ENCODE data around the gene ISY1. TPM values are rescaled to one million over a fixed set of nuclear protein-coding genes. Genes with fewer than 3 reads are reported as not detected.
"Not testable (repeated sequence)": the region's sequence is repeated elsewhere in the genome, so short reads cannot be mapped to it uniquely, and the experiment has no call there.

ISY1 gene
- polyA plus RNA-seq (ENCODE audit: insufficient read length in 4 of 4), result 10 to 100 TPM; 48.6 to 56.0 (median 50.8) TPM

- DNase-seq (ENCODE audit: low read depth in 4 of 4, low spot score in 3 of 4), result peak; percentile 94 to 97 (median 96)
Observed at GRCh38 chr3:129160891-129161859, at the start of gene ISY1. Gene ISY1 (minus strand): TSS chr3:129161063. CDS start chr3:129160975, 88 bp downstream.

GRCh38 chr3:129207479-129207878, 46.6 kb upstream of the ISY1 start:
- no peak for DNase-seq (ENCODE audit: low read depth in 4 of 4, low spot score in 3 of 4)

- no peak for DNase-seq (ENCODE audit: low read depth in 4 of 4, low spot score in 3 of 4)
Observed at GRCh38 chr3:129205109-129205832, 44.4 kb upstream of the ISY1 start.

GRCh38 chr3:129204473-129204872, 43.6 kb upstream of the ISY1 start:
- no peak for DNase-seq (ENCODE audit: low read depth in 4 of 4, low spot score in 3 of 4)

GRCh38 chr3:129199366-129199765, 38.5 kb upstream of the ISY1 start:
- DNase-seq (ENCODE audit: low read depth in 4 of 4, low spot score in 3 of 4), result no peak

- no peak for DNase-seq (ENCODE audit: low read depth in 4 of 4, low spot score in 3 of 4)
Observed at GRCh38 chr3:129197321-129197720, 36.5 kb upstream of the ISY1 start.

- no peak for DNase-seq (ENCODE audit: low read depth in 4 of 4, low spot score in 3 of 4)
Observed at GRCh38 chr3:129196601-129197000, 35.7 kb upstream of the ISY1 start.

- no peak for DNase-seq (ENCODE audit: low read depth in 4 of 4, low spot score in 3 of 4)
Observed at GRCh38 chr3:129195731-129196256, 34.9 kb upstream of the ISY1 start.

GRCh38 chr3:129189793-129190192, 28.9 kb upstream of the ISY1 start:
- not testable (repeated sequence) for DNase-seq (ENCODE audit: low read depth in 4 of 4, low spot score in 3 of 4)

- no peak for DNase-seq (ENCODE audit: low read depth in 4 of 4, low spot score in 3 of 4)
Observed at GRCh38 chr3:129187857-129188256, 27.0 kb upstream of the ISY1 start.

GRCh38 chr3:129185783-129186182, 24.9 kb upstream of the ISY1 start:
- DNase-seq (ENCODE audit: low read depth in 4 of 4, low spot score in 3 of 4), result no peak

GRCh38 chr3:129184784-129185542, 24.1 kb upstream of the ISY1 start:
- not testable (repeated sequence) for DNase-seq (ENCODE audit: low read depth in 4 of 4, low spot score in 3 of 4)

GRCh38 chr3:129184396-129184657, 23.5 kb upstream of the ISY1 start:
- DNase-seq (ENCODE audit: low read depth in 4 of 4, low spot score in 3 of 4), result no peak

GRCh38 chr3:129183569-129184395, 22.9 kb upstream of the ISY1 start, which contains the start of gene CNBP:
Gene CNBP (minus strand): TSS chr3:129183896. CDS start chr3:129171757, 12,139 bp downstream.
- peak; percentile 90 to 93 (median 92) for DNase-seq (ENCODE audit: low read depth in 4 of 4, low spot score in 3 of 4)

GRCh38 chr3:129182390-129183185, 21.7 kb upstream of the ISY1 start:
- DNase-seq (ENCODE audit: low read depth in 4 of 4, low spot score in 3 of 4), result no peak

- DNase-seq (ENCODE audit: low read depth in 4 of 4, low spot score in 3 of 4), result no peak
Observed at GRCh38 chr3:129181819-129182218, 21.0 kb upstream of the ISY1 start.

- no peak for DNase-seq (ENCODE audit: low read depth in 4 of 4, low spot score in 3 of 4)
Observed at GRCh38 chr3:129180461-129180860, 19.6 kb upstream of the ISY1 start.

- no peak for DNase-seq (ENCODE audit: low read depth in 4 of 4, low spot score in 3 of 4)
Observed at GRCh38 chr3:129176051-129176450, 15.2 kb upstream of the ISY1 start.

- no peak for DNase-seq (ENCODE audit: low read depth in 4 of 4, low spot score in 3 of 4)
Observed at GRCh38 chr3:129173725-129174124, 12.9 kb upstream of the ISY1 start.

All from right renal pelvis (tissue), 4 donors.